H1 (cell line): Measurements from ENCODE around the gene WSCD1. TPM values are rescaled to one million over a fixed set of nuclear protein-coding genes. Genes with fewer than 3 reads are reported as not detected.

ENCODE experiments used
- CTCF ChIA-PET: fragments of 300-600 bp; sonication (Branson Sonifier 250); formaldehyde crosslinking; loops from one replicate; lab custom pipeline; 2021; ENCODE audit not compliant: partially characterized antibody; lab: Charles Lee
- POLR2A ChIA-PET: fragments of 300-600 bp; sonication (Branson Sonifier 250); formaldehyde crosslinking; loops from one replicate; lab custom pipeline; 2021; ENCODE audit warnings: inconsistent platforms; ENCODE audit not compliant: partially characterized antibody; lab: Charles Lee
- DNase-seq, 2 experiments: peaks; one replicate each; pipeline versions ENCODE4 v3.0.0 to v3.0.0-alpha.2; 2010 to 2022; ENCODE audit warnings: low spot score in 2 of 2, low read depth in 1 of 2, mixed read lengths in 1 of 2
- FAIRE-seq: peaks from 2 replicates; lab custom pipeline; 2011; peaks lifted over from hg19 to GRCh38; lab: Jason Lieb, UNC
- H2AFZ ChIP-seq: 2 replicates; pipeline ENCODE4 v1.8.1; 2012; ENCODE audit warnings: low read length, inconsistent platforms
- H2AK5ac ChIP-seq: 2 replicates; pipeline ENCODE4 v1.6.1; 2013; ENCODE audit warnings: low read depth, low read length
- H2BK120ac ChIP-seq: replicated peaks from 2 replicates; pipeline ENCODE3; 2013; ENCODE audit warnings: low read depth, low read length, inconsistent platforms
- H2BK12ac ChIP-seq: 2 replicates; pipeline ENCODE4 v1.6.1; 2013; ENCODE audit warnings: low read depth, low read length
- H2BK15ac ChIP-seq: 2 replicates; pipeline ENCODE4 v1.6.1; 2013; ENCODE audit warnings: low read length
- H2BK20ac ChIP-seq: 2 replicates; pipeline ENCODE4 v1.6.1; 2013; ENCODE audit warnings: low read length
- H2BK5ac ChIP-seq: 2 replicates; pipeline ENCODE4 v1.6.1; 2013; ENCODE audit warnings: low read depth, low read length
- H3K14ac ChIP-seq: 2 replicates; pipeline ENCODE4 v1.6.1; 2013; ENCODE audit warnings: inconsistent platforms; ENCODE audit not compliant: insufficient read length
- H3K18ac ChIP-seq: 2 replicates; pipeline ENCODE4 v1.6.1; 2013; ENCODE audit warnings: low read length; ENCODE audit errors: extremely low read depth
- H3K23ac ChIP-seq: 2 replicates; pipeline ENCODE4 v1.6.1; 2013; ENCODE audit warnings: inconsistent platforms; ENCODE audit not compliant: insufficient read length
- H3K23me2 ChIP-seq: 2 replicates; pipeline ENCODE4 v1.6.1; 2013; ENCODE audit warnings: low read depth, low read length
- H3K27ac ChIP-seq: 2 replicates; pipeline ENCODE4 v1.6.1; 2011; ENCODE audit warnings: low read depth, low read length, inconsistent platforms
- H3K27me3 ChIP-seq, 4 experiments: replicated peaks in 1 of 4; 1 replicate in 1 of 4; 2 replicates in 3 of 4; pipeline versions ENCODE4 v1.6.1 to v1.8.1; 2011 to 2013; ENCODE audit warnings: low read length in 3 of 4, mild to moderate bottlenecking in 3 of 4, inconsistent platforms in 2 of 4, mixed read lengths in 2 of 4, moderate library complexity in 1 of 4; ENCODE audit not compliant: control insufficient read depth in 3 of 4, insufficient read depth in 3 of 4; ENCODE audit errors: extremely low read depth in 1 of 4
- H3K36me3 ChIP-seq, 4 experiments: 2 replicates each; pipeline versions ENCODE4 v1.6.1 to v1.8.1; 2011 to 2013; ENCODE audit warnings: mild to moderate bottlenecking in 4 of 4, low read length in 3 of 4, moderate library complexity in 2 of 4, control low read depth in 1 of 4, inconsistent platforms in 1 of 4; ENCODE audit not compliant: insufficient read depth in 4 of 4, control insufficient read depth in 2 of 4
- H3K4ac ChIP-seq: replicated peaks from 2 replicates; pipeline ENCODE3; 2013; ENCODE audit warnings: low read length, low read depth, mixed read lengths, inconsistent platforms; ENCODE audit not compliant: insufficient read length
- H3K4me1 ChIP-seq, 4 experiments: replicated peaks in 1 of 4; 1 replicate in 1 of 4; 2 replicates in 3 of 4; pipeline versions ENCODE4 v1.6.1 to v1.8.1; 2011 to 2013; ENCODE audit warnings: low read length in 3 of 4, inconsistent platforms in 2 of 4, mixed read lengths in 1 of 4; ENCODE audit not compliant: insufficient read depth in 4 of 4, control insufficient read depth in 3 of 4
- H3K4me2 ChIP-seq, 2 experiments: 2 replicates each; pipeline versions ENCODE4 v1.6.1 to v1.8.1; 2011 to 2013; ENCODE audit warnings: low read depth in 2 of 2, low read length in 2 of 2, control low read depth in 1 of 2, inconsistent platforms in 1 of 2, mild to moderate bottlenecking in 1 of 2; ENCODE audit not compliant: insufficient read depth in 1 of 2
- H3K4me3 ChIP-seq, 4 experiments: fragments of 200-600, 300-600 bp in 1 of 4; sonication (generic), shearing (Covaris generic), sonication (Bioruptor Twin) in 1 of 4; 2 replicates each; pipeline versions ENCODE4 v1.5.1 to v1.8.1; 2011 to 2016; ENCODE audit warnings: low read length in 4 of 4, low read depth in 3 of 4, control low read depth in 2 of 4, inconsistent platforms in 2 of 4, mild to moderate bottlenecking in 2 of 4, mixed read lengths in 1 of 4, moderate library complexity in 1 of 4; ENCODE audit not compliant: insufficient read depth in 2 of 4; ENCODE audit errors: extremely low read depth in 1 of 4
- H3K56ac ChIP-seq: replicated peaks from 2 replicates; pipeline ENCODE3; 2013; ENCODE audit warnings: low read depth, mild to moderate bottlenecking, mixed read lengths, low read length, inconsistent platforms; ENCODE audit not compliant: insufficient read length
- H3K79me1 ChIP-seq: 2 replicates; pipeline ENCODE4 v1.6.1; 2013; ENCODE audit warnings: low read depth, low read length, control low read depth
- H3K79me2 ChIP-seq, 2 experiments: 2 replicates each; pipeline versions ENCODE4 v1.6.1 to v1.8.1; 2012 to 2013; ENCODE audit warnings: low read length in 2 of 2, mild to moderate bottlenecking in 2 of 2, inconsistent platforms in 1 of 2; ENCODE audit not compliant: insufficient read depth in 2 of 2, control insufficient read depth in 1 of 2
- H3K9ac ChIP-seq, 4 experiments: replicated peaks in 1 of 4; 1 replicate in 1 of 4; 2 replicates in 3 of 4; pipeline versions ENCODE4 v1.6.1 to v1.8.1; 2011 to 2013; ENCODE audit warnings: low read depth in 3 of 4, low read length in 3 of 4, control low read depth in 2 of 4, mild to moderate bottlenecking in 2 of 4, moderate library complexity in 2 of 4, inconsistent platforms in 1 of 4; ENCODE audit errors: extremely low read depth in 1 of 4
- H3K9me3 ChIP-seq, 2 experiments: 2 replicates each; pipeline versions ENCODE4 v1.6.1 to v1.8.1; 2012 to 2013; ENCODE audit warnings: mild to moderate bottlenecking in 2 of 2, moderate library complexity in 2 of 2, control low read depth in 1 of 2, inconsistent platforms in 1 of 2, low read depth in 1 of 2, low read length in 1 of 2, mixed read lengths in 1 of 2; ENCODE audit not compliant: insufficient read depth in 2 of 2
- H4K20me1 ChIP-seq, 2 experiments: replicated peaks in 1 of 2; 2 replicates each; pipeline versions ENCODE3 to v1.8.1; 2011 to 2013; ENCODE audit warnings: inconsistent platforms in 2 of 2, low read length in 2 of 2, mild to moderate bottlenecking in 1 of 2; ENCODE audit not compliant: insufficient read depth in 2 of 2, control insufficient read depth in 1 of 2
- H4K5ac ChIP-seq: 2 replicates; pipeline ENCODE4 v1.6.1; 2013; ENCODE audit warnings: low read length, low read depth, mixed read lengths, inconsistent platforms; ENCODE audit not compliant: insufficient read length
- H4K8ac ChIP-seq: 2 replicates; pipeline ENCODE4 v1.8.0; 2013; ENCODE audit warnings: mild to moderate bottlenecking, moderate library complexity, low read length, inconsistent platforms; ENCODE audit not compliant: insufficient read depth; ENCODE audit errors: extremely low read depth
- H4K91ac ChIP-seq: replicated peaks from 2 replicates; pipeline ENCODE3; 2013; ENCODE audit warnings: low read length, mixed read lengths, inconsistent platforms; ENCODE audit not compliant: insufficient read length
- BACH1 ChIP-seq: IDR thresholded peaks from 2 replicates; pipeline ENCODE4 v1.6.1; 2012; ENCODE audit warnings: low read length, improper control_type of control experiment
- CHD2 ChIP-seq: IDR thresholded peaks from 2 replicates; pipeline ENCODE4 v1.6.1; 2012; ENCODE audit warnings: low read length, improper control_type of control experiment
- EZH2 ChIP-seq: fragments of 200-600 bp; sonication (generic); IDR thresholded peaks from 2 replicates; pipeline ENCODE4 v1.7.1; 2012; ENCODE audit warnings: low read depth, mild to moderate bottlenecking, moderate library complexity, low read length, inconsistent platforms; ENCODE audit not compliant: severe bottlenecking
- POLR2AphosphoS5 ChIP-seq: IDR thresholded peaks from 2 replicates; pipeline ENCODE4 v1.6.1; 2011; ENCODE audit warnings: low read depth, low read length
- SIN3A ChIP-seq, 2 experiments: IDR thresholded peaks in 1 of 2; conservative IDR thresholded peaks in 1 of 2; 2 replicates each; pipeline ENCODE4 v1.6.1; 2011 to 2012; ENCODE audit warnings: low read length in 2 of 2, improper control_type of control experiment in 1 of 2, low read depth in 1 of 2, mild to moderate bottlenecking in 1 of 2
- SIRT6 ChIP-seq: IDR thresholded peaks from one replicate; pipeline ENCODE4 v1.7.1; 2012; ENCODE audit warnings: low read length, inconsistent platforms
- SP4 ChIP-seq: IDR thresholded peaks from 2 replicates; pipeline ENCODE4 v1.6.1; 2012; ENCODE audit warnings: low read length, inconsistent platforms
- TAF1 ChIP-seq: IDR thresholded peaks from 2 replicates; pipeline ENCODE4 v1.6.1; 2011; ENCODE audit warnings: mild to moderate bottlenecking, low read depth, low read length
- USF2 ChIP-seq: IDR thresholded peaks from 2 replicates; pipeline ENCODE4 v1.6.1; 2011; ENCODE audit warnings: low read length, improper control_type of control experiment
- WGBS, 2 experiments: shearing (Covaris generic) in 1 of 2; methylation state at CpG; one replicate each; pipeline versions ENCODE4 v1.1.6 to v1.1.7; 2013 to 2015; ENCODE audit warnings: low lambda C conversion rate in 2 of 2, mixed read lengths in 2 of 2, inconsistent platforms in 1 of 2, low coverage in 1 of 2, missing lambda C conversion rate in 1 of 2; ENCODE audit not compliant: insufficient replicate concordance in 2 of 2, insufficient coverage in 1 of 2, insufficient read length in 1 of 2; ENCODE audit errors: extremely low coverage in 1 of 2, missing lambda C conversion rate in 1 of 2; 5-methylcytosine and 5-hydroxymethylcytosine counted together
- polyA plus RNA-seq, 7 experiments: library from polyadenylated mRNA; depleted of rRNA in 3 of 7; stranded (reverse) in 5 of 7; unstranded in 2 of 7; fragments of >200 nt in 5 of 7; fragments of 200-250 nt in 2 of 7; gene quantifications; 1 replicate in 5 of 7; 2 replicates in 1 of 7; 4 replicates in 1 of 7; pipeline versions ENCODE4 v1.2.1 to v1.2.3, GENCODE V29; 2011 to 2013; ENCODE audit warnings: missing spikeins in 2 of 7, mixed read lengths in 2 of 7
- total RNA-seq: library from RNA; stranded (reverse); fragmentation: NEBNext Ultra II Directional; extraction: Animal tissue kit (Norgen Biotek cat#: 25700); gene quantifications from 2 replicates; pipeline ENCODE4 v1.2.1, GENCODE V29; 2021

The WSCD1 gene
- total and polyA plus RNA-seq, 2 of the 8 experiments (the other 6 are each of a cell fraction or from before 2014, with no cell fraction given), result 21.9 to 39.0 TPM

DNA sequence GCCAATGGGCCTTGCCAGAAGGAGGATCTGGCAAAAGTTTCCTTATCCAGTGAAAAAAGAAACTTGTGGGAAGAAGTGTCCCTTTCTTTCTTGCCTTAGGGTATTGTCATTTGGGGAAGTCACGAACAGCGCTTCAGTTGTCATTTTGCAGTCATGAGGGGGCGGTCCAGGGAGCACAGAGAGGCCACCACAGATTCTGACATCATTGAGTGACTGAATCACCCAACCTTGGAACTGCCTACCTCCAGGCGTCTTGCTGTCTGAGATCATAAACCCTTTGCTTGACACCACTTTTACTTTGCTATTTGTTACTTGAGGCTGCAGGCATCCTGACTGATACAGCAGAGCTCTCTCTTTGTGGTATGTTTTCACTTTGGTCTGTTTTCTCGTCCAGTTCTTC lies 3.1 kb upstream of the WSCD1 start:
- Histone ChIP-seq H3K4ac (no peak overlapping the region), H2AFZ (no peak overlapping the region), H3K79me1 (peaks cover 5% of the 10 kb centered on the region; the same call in 1 of the 2 replicates), H4K91ac (no peak overlapping the region), H2BK12ac (no peak overlapping the region), H4K20me1 (peaks cover 0 to 2% of the 10 kb centered on the region in 2 experiments), H3K27ac (no peak overlapping the region), H4K8ac (no peak overlapping the region), H4K5ac (no peak overlapping the region), H3K9ac (no peak overlapping the region), H3K4me2 (no peak overlapping the region), H2BK120ac (no peak overlapping the region), H2BK5ac (no peak overlapping the region), H3K4me1 (peaks cover 3 to 18% (median 11%) of the 10 kb centered on the region in 4 experiments; a peak in 6 of 7 replicates), H3K18ac (no peak overlapping the region), H3K79me2 (peaks cover 0 to 11% of the 10 kb centered on the region in 2 experiments; a peak in 2 of 4 replicates), H3K23me2 (peaks cover 9% of the 10 kb centered on the region), H2BK15ac (no peak overlapping the region), H2BK20ac (no peak overlapping the region), H3K14ac (no peak overlapping the region), H3K27me3 (peaks cover 0 to 22% (median 16%) of the 10 kb centered on the region in 4 experiments; a peak in 6 of 7 replicates), H2AK5ac (no peak overlapping the region), H3K9me3 (no peaks in the 10 kb centered on the region), H3K36me3 (no peaks in the 10 kb centered on the region), H3K56ac (no peak overlapping the region), H3K23ac (no peak overlapping the region), H3K4me3 (no peak overlapping the region)
- ChIA-PET POLR2A (no interaction called here), CTCF (interaction anchor here (0.7 to 4.4 kb wide), 5 partner anchors 8 to 187 kb away, joined by 3 to 15 read pairs (median 5); no protein-coding TSS in a partner anchor)
- no peak for TF ChIP-seq SP4
- TF ChIP-seq USF2, result no peak
- TF ChIP-seq TAF1, result no peak
- TF ChIP-seq BACH1, result no peak
- TF ChIP-seq POLR2AphosphoS5, result no peak
- TF ChIP-seq CHD2, result no peak
- TF ChIP-seq SIRT6, result no peak
- TF ChIP-seq EZH2, result no peak
- TF ChIP-seq SIN3A (conservative IDR thresholded peaks at IDR 0.05 in 1 of 2, IDR thresholded peaks at IDR 0.05 in 1 of 2; ENCODE audit: low read depth in 1 of 2, low read length in 2 of 2), result no peak
- FAIRE-seq, result no peak
- DNase-seq, result no peak
- WGBS, 2 experiments, result 90% methylated on average over 5 of the region's 5 CpGs; no CpG with 5 or more reads in 1 of the 2 experiments
